HG03469 (cell line): ENCODE measurements around the gene OR13J1.

Experiments
- ATAC-seq: cut with Tn5 transposase; IDR thresholded peaks from one replicate; pipeline ENCODE4 v1.9.1; 2021; ENCODE audit warnings: mild to moderate bottlenecking, moderate library complexity, moderate number of reproducible peaks; ENCODE audit not compliant: unreplicated experiment

The OR13J1 gene

GRCh38 chr9:35859990-35860339, 10.2 kb downstream of the OR13J1 start:
- no peak for ATAC-seq

GRCh38 chr9:35859310-35859989, 10.8 kb downstream of the OR13J1 start:
- ATAC-seq = no peak

GRCh38 chr9:35858458-35858857, 11.7 kb downstream of the OR13J1 start:
- no peak for ATAC-seq

GRCh38 chr9:35856882-35857281, 13.3 kb downstream of the OR13J1 start:
- no peak for ATAC-seq

- ATAC-seq = no peak
Measured at GRCh38 chr9:35856206-35856605, 14.0 kb downstream of the OR13J1 start.

GRCh38 chr9:35854091-35854762, 16.0 kb downstream of the OR13J1 start:
- no peak for ATAC-seq

- ATAC-seq = no peak
Measured at GRCh38 chr9:35852876-35853865, 17.0 kb downstream of the OR13J1 start.

GRCh38 chr9:35852267-35852815, 17.9 kb downstream of the OR13J1 start:
- ATAC-seq = no peak

GRCh38 chr9:35847792-35848572, 22.2 kb downstream of the OR13J1 start:
- peak; percentile 64 for ATAC-seq

GRCh38 chr9:35845824-35846771, 24.1 kb downstream of the OR13J1 start:
- no peak for ATAC-seq

- ATAC-seq = no peak
Measured at GRCh38 chr9:35844628-35845270, 25.5 kb downstream of the OR13J1 start.

- ATAC-seq = no peak
Measured at GRCh38 chr9:35842795-35843194, 27.4 kb downstream of the OR13J1 start.

- ATAC-seq = no peak
Measured at GRCh38 chr9:35842020-35842745, 28.0 kb downstream of the OR13J1 start.

- no peak for ATAC-seq
Measured at GRCh38 chr9:35841645-35841900, 28.6 kb downstream of the OR13J1 start.

GRCh38 chr9:35840881-35841644, 29.1 kb downstream of the OR13J1 start:
- no peak for ATAC-seq

GRCh38 chr9:35839926-35840325, 30.3 kb downstream of the OR13J1 start:
- ATAC-seq = no peak

- no peak for ATAC-seq
Measured at GRCh38 chr9:35836595-35836994, 33.6 kb downstream of the OR13J1 start.

GRCh38 chr9:35835766-35836165, 34.4 kb downstream of the OR13J1 start:
- no peak for ATAC-seq
